ENCODE results near the gene SORCS3. TPM values are rescaled to one million over a fixed set of nuclear protein-coding genes. Genes with fewer than 3 reads are reported as not detected.
"Not testable (repeated sequence)": the region's sequence is repeated elsewhere in the genome, so short reads cannot be mapped to it uniquely, and the experiment has no call there.

The SORCS3 gene
- total RNA-seq, 2 donors from 2014 or later = not detected

DNA sequence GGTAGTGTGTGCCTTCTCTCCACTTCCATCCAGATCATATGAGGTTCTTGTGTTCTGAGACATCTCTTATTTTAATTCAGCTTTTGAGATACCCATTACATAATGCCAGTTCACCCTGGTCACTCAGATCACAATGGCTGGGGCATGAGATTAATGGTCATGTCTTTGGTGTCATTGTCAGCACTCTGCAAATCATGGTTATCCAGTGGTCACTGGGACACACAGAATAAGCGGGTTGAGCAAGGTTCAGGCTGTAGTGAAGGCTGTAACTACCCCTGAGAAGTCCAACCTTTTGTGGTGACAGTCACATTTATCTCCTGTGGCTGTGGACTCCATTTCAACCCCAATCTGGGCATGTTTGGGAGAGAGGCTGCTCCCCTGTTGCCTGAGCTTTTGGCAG is 35.8 kb downstream of the SORCS3 start:
- Mint-ChIP-seq H3K9me3 (peaks cover 0 to 16% of the 10 kb centered on the region in 2 donors), H3K36me3 (no peaks in the 10 kb centered on the region), H3K27ac (no peak overlapping the region)
- no peak for ATAC-seq
- DNase-seq (ENCODE audit: low spot score in 2 of 2) = no peak

DNA sequence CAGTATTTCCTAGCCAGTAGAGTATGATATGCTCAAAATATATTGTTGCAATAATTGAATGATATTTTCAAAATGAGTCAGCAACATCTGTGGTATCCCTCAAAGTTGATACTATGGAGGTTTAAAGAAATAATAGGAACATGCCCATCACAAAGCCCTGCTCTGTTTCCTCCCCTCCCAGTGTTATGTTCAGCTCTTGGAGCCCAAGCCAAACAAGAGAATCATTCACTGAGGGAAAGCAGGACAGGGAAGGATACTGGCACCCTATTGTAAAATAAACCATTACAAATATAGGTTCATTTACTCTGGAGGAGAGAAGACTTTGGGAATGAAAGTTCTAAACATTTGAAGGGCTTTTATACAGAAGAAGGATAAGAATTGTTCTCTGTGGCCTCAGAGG is 37.6 kb downstream of the SORCS3 start:
- H3K27ac Mint-ChIP-seq = no peak overlapping the region
- ATAC-seq = no peak
- no peaks in the 10 kb centered on the region for H3K36me3 Mint-ChIP-seq
- no peak for DNase-seq (ENCODE audit: low spot score in 2 of 2)
- peaks cover 0 to 5% of the 10 kb centered on the region in 2 donors for H3K9me3 Mint-ChIP-seq

DNA sequence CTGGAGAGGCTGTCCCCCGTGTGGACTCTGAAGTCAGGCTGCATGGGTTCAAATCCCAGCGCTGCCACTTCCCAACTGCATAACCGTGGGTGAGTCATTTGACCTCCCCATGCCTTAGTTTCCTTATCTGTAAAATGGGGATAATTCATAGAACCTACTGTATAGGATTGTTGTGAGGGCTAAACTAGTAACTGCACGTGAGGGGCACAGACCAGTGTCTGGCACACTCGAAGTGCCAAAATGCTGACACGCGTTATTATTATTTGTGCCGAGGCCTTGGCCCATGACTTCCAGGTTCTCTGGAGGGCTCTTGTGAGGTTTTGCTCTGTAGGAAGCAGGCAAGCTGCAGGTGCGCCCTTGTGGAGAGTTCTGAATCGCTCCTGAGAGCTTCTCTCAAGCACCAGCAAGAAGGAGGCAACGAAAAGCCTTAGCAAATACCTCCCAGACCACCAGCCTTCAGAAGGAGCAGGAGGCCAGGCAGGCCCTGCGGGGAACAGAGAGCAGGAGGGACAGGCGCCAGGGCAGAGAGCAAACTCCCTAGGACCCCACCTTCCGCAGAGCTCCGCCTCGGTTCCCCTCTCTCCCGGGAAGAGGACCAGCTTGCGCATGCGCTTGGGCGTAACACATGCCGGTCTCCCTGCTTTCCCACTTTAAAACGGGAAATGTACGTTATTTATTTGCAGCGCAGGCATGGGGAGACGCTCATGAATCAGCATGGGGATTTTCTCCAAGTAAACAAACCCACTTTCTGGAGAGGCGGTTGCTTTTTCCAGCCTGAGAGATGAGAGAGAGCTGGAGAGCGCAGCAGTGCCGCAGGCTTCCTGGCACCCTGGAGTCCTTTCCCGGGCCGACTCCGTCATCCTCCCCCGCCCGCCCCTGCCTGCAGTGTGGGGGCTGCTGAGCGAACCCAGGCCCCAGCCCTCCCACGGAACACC is 39.6 kb downstream of the SORCS3 start:
- H3K9me3 Mint-ChIP-seq = peaks cover 0 to 5% of the 10 kb centered on the region in 2 donors
- H3K27ac Mint-ChIP-seq = no peak overlapping the region
- ATAC-seq = no peak
- H3K36me3 Mint-ChIP-seq = no peaks in the 10 kb centered on the region
- no peak for DNase-seq (ENCODE audit: low spot score in 2 of 2)

DNA sequence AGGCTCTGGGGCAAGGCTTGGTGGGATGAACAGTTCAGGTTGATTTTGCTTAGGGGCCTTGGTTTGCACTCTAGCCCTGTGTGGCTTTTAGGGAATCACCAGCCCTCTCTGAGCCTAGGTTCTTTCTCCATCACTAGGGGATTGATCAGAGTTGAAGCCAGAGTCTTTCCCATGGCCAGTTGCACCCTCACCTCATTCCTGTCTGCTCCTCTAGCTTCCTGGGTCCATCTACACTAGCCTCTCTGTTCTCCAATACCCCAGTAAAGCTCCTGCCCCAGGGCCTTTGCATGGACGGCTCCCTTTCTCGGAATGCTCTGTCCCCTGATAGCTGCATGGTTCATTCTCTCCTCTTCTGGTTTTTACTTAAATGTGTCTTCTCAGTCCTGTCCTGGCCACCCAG is 40.4 kb downstream of the SORCS3 start:
- no peak for DNase-seq (ENCODE audit: low spot score in 2 of 2)
- Mint-ChIP-seq H3K9me3 (no peaks in the 10 kb centered on the region), H3K36me3 (no peaks in the 10 kb centered on the region), H3K27ac (no peak overlapping the region)
- no peak for ATAC-seq

DNA sequence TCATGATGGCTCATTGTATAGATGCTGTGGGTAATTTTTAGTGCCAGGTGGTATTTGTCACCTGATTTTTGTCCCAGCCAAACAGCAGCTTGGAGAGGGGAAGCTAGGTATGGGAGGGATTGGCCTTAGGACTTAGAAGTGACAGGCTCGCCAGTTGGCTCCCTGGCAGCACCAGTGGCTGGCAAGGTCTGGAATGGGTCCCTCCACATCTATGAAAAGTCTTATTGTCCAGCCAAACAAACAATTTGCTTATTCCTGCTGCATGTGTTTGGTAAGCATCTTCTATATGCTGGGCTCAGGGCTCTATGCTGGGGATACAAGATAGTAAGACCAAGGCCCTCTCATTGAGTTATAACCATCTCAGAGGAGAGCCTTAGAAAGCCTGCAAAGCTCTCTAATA is 42.5 kb downstream of the SORCS3 start:
- H3K27ac Mint-ChIP-seq = no peak overlapping the region
- DNase-seq (ENCODE audit: low spot score in 2 of 2) (no peak), ATAC-seq (no peak)
- H3K9me3 Mint-ChIP-seq = peaks cover 0 to 3% of the 10 kb centered on the region in 2 donors
- no peaks in the 10 kb centered on the region for H3K36me3 Mint-ChIP-seq

DNA sequence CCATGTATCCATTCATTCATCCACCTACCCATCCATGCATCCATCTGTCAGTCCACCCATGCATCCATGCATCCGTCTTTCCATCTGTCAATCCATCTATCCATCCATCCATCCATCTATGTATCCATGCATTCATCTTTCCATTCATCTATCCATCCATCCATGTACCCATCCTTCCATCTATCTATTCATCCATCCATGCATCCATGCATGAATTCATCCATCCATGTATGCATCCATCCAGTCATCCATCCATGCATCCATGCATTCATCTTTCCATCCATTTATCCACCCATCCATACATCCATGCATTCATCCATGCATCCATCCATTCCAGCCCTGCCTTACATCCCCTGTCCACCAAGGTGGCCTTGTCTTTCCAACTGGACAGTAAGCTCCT is 45.7 kb downstream of the SORCS3 start:
- Mint-ChIP-seq H3K36me3 (no peaks in the 10 kb centered on the region), H3K27ac (no peak overlapping the region), H3K9me3 (peaks cover 0 to 3% of the 10 kb centered on the region in 2 donors)
- no peak for DNase-seq (ENCODE audit: low spot score in 2 of 2)
- no peak for ATAC-seq

DNA sequence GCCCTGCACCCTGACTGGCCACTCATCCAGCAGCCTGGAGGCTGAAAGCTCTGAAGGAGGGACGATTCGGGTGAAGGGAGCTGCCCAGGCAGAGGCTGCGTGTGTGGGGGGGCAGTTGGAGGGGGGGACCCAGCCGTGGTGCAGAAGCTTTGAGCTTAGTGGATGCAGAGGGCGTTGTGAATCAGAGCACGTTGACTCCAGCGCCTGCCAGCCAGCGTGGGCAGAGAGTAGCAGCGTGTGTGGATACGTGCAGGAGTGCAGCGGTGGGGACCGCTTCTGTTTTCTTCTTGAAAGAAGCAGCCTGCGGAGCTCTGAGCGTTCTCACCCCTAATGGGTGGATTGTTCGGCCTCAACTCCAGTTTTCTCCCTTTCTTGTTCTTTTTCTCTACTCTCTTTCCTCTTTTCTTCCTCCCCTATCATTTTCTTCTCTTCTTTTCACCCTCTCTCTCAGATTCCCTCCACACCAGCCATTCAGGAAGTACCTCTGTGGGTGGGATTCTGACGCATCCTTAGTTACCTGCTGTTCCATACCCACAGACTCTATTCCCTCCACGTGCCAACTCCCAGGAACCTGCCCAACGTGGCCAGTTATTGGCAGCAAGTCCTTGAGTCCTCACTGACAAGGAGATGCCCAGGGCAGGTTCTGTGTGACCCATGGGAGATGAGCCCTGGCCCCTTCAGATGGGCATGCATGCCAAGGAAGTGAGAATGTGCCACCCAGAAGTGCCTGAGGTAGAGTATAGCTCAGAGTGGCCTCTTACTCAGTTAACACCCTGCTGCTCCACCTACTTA is 47.4 kb downstream of the SORCS3 start:
- ATAC-seq = no peak
- H3K27ac Mint-ChIP-seq = no peak overlapping the region
- H3K9me3 Mint-ChIP-seq = peaks cover 0 to 3% of the 10 kb centered on the region in 2 donors
- no peak for DNase-seq (ENCODE audit: low spot score in 2 of 2)
- H3K36me3 Mint-ChIP-seq = no peaks in the 10 kb centered on the region

DNA sequence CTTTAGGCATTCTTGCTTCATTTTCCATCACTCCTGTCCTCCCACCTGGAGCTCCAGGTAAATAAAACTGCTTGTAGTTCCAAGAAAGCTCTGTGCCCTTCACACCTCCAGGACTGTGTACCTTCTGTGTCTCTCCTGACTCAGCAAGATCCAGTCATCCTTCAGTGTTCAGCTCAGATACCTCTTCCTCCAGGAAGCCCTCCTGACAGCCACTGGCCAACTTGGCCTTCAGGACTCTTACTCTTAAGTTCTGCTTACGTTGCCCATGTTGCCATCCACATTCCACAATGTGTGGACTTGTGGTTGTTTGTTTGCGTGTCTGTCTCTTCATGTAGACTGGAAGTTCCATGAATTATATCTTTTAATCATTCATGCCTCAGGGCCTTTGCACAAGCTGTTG is 48.0 kb downstream of the SORCS3 start:
- DNase-seq (ENCODE audit: low spot score in 2 of 2) (no peak), ATAC-seq (no peak)
- no peaks in the 10 kb centered on the region for H3K36me3 Mint-ChIP-seq
- no peak overlapping the region for H3K27ac Mint-ChIP-seq
- peaks cover 0 to 3% of the 10 kb centered on the region in 2 donors for H3K9me3 Mint-ChIP-seq

DNA sequence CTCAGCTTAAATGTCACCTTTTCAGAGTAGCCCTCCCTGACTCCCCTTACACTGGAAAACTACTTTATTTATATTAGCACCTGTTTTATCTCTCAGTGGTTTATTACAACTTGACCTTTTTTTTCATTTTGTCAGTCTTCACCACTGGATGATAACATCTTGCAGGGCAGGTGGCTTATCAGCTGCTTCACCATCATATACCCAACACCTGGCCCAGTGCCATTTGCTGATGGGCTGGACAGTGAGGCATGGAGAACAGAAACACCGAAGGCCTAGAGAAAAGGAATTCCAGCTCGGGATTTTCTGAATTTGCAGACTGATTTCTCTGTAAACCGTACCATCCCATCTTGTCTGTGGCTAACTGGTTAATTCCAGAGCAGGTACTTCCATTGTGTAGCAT is 48.5 kb downstream of the SORCS3 start:
- no peak for ATAC-seq
- Mint-ChIP-seq H3K36me3 (no peaks in the 10 kb centered on the region), H3K9me3 (peaks cover 0 to 3% of the 10 kb centered on the region in 2 donors), H3K27ac (no peak overlapping the region)
- no peak for DNase-seq (ENCODE audit: low spot score in 2 of 2)

DNA sequence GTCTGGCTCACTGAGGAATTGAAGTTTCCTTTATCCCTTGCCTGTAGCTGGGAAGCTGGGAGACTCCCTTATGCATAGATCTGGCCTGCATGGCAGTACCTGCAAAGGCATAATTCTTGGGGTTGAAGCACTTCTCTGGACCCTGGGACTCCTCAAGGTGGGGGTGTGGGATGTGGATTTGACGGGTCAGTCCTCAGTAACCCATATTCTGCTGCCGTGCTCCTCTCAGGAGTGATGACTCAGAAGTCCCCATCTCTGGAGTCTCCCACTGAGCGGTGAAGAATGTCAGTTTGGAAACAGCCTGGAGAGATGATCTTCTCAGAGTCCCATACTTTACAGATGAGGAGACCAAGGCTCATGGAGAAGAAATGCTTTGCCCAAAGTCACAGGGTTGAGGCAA is 49.0 kb downstream of the SORCS3 start:
- no peak overlapping the region for H3K27ac Mint-ChIP-seq
- peaks cover 0 to 3% of the 10 kb centered on the region in 2 donors for H3K9me3 Mint-ChIP-seq
- DNase-seq (ENCODE audit: low spot score in 2 of 2) = no peak
- ATAC-seq = no peak
- H3K36me3 Mint-ChIP-seq = no peaks in the 10 kb centered on the region

DNA sequence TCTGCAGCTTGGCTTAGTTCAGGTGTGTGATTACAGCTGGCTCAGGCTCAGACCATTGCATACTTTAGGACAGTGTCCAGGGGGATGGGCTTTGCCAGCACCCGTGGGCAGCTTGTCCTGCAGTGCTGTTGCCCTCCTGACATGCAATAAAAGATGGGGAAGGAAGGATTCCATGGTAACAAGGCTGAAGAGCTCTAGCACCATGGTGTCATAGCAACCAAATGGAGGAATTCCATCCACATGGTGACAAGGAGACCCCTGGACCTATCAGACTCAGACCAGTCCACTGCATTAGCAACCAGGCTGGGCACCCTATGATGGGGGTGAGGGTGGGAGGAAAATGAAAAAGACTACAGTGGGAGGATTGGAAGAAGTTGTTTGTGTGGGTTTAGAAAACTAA is 49.9 kb downstream of the SORCS3 start:
- no peak overlapping the region for H3K27ac Mint-ChIP-seq
- ATAC-seq (no peak), DNase-seq (ENCODE audit: low spot score in 2 of 2) (no peak)
- peaks cover 0 to 3% of the 10 kb centered on the region in 2 donors for H3K9me3 Mint-ChIP-seq
- no peaks in the 10 kb centered on the region for H3K36me3 Mint-ChIP-seq

DNA sequence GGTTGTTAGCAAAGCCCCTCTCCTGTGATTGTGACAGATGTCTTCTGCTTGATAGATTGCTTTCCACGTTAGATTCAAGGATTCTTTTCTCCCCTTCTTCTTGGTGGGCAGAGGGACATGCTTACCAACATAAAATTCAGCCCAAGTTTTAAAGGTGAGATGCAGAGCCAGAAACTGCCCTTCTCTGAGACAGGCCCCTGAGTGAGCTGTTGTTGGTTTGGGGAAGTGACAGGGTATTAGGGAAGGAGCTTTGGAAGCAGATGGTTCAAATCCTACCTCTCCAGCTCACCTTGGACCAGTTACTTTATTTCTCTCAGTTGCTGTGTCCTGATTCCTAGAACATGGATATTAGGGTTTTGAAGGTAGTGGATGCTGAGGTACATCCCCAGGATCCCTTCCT is 53.0 kb downstream of the SORCS3 start:
- H3K9me3 Mint-ChIP-seq = no peaks in the 10 kb centered on the region
- DNase-seq (ENCODE audit: low spot score in 2 of 2) (no peak), ATAC-seq (no peak)
- no peaks in the 10 kb centered on the region for H3K36me3 Mint-ChIP-seq
- no peak overlapping the region for H3K27ac Mint-ChIP-seq

DNA sequence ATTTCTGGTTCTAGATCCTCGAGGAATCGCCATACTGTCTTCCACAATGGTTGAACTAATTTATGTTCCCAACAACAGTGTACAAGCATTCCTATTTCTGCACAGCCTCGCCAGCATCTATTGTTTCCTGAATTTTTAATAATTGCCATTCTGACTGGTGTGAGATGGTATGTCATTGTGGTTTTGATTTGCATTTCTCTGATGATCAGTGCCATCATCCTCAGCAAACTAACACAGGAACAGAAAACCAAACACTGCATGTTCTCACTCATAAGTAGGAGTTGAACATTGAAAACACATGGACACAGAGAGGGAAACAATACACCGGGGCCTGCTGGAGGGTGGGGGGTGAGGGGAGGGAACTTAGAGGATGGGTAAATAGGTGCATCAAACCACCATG is 62.2 kb downstream of the SORCS3 start:
- not testable (repeated sequence) for DNase-seq (ENCODE audit: low spot score in 2 of 2)

DNA sequence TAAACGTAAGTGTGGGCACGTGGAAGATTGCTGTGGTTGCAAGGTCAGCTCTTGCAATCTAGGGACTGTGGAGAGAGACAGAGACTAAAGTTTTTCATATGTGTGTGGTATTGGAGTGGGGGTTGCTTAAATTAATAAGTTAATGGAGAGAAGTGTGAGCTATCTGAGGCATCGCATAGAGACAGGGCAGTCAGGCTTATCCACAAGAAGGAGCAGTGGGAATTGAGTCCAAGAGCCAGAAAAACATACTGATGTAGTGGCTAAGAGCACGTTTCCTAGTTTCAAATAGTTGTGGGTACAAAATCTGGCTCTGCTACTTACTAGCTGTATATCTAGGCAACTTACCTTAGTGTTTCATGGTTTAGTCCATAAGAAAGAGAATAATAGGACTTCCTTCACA is 65.8 kb downstream of the SORCS3 start:
- H3K27ac Mint-ChIP-seq = no peak overlapping the region
- no peaks in the 10 kb centered on the region for H3K36me3 Mint-ChIP-seq
- ATAC-seq (no peak), DNase-seq (ENCODE audit: low spot score in 2 of 2) (no peak)
- no peaks in the 10 kb centered on the region for H3K9me3 Mint-ChIP-seq

More for the DNA sequence above, 62.2 kb downstream of the SORCS3 start:
- H3K36me3 Mint-ChIP-seq, ATAC-seq, H3K27ac Mint-ChIP-seq, H3K9me3 Mint-ChIP-seq: not testable (repeated sequence)

DNA sequence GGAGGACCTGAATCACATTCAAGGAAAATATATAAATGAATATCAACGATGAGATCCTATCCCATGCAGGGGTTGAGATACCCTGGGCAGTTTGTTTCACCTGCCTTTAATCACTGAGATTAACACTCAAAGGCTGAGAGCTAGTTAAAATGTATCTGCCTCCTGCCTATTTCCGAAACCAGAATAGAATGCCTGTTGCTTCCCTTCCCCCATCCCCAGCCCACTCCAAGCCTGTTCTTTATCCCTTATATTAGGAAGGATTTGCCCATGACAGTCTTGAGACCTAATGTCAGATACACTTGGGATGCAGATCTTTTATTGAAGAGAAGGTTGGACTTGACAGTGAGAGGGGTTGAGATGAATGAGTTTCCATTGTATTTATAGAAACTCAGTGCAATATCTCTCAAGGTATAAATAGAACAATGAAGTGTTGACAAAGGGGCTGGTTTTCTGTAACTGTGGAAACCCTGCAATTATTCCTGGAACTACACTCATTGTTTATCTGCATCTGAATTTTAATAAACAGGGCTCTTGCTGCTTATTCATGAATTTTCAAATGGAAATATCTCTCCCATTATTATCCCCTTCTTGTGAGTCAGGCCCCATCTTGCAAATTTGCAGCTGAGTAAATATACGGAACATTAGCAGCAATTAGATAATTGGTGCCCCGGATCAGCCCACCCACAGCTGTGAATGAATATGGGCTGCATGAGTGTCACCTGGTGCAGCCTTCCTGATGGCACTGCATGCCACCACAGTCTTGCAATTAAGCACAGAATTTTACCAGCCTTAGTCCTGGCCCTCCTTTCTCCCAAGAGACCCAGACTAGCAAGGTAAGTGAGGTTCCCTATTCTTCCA is 66.7 kb downstream of the SORCS3 start:
- Mint-ChIP-seq H3K27ac (no peak overlapping the region), H3K36me3 (no peaks in the 10 kb centered on the region), H3K9me3 (no peaks in the 10 kb centered on the region)
- DNase-seq (ENCODE audit: low spot score in 2 of 2) (no peak), ATAC-seq (no peak)

DNA sequence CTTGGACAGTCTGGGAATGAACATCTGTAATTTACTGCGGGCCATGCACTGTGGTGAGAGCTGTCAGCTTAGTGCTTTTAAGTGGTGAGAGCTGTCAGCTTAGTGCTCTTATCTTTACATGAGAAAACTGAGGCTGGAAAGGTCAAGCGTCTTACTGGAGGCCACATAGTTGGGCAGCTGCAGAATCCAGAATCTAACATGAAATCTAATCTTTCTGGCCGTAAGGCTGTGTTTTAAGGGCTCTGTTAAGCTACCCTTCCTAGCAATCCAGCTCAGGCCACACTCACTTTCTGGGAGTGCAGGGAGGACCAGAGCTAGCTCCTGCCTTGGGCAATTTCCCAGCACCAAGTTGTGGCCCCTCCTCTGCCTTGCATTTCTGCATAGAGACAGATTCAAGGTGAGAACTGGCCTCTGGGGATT is 70.2 kb downstream of the SORCS3 start:
- ATAC-seq = no peak
- Mint-ChIP-seq H3K27ac (no peak overlapping the region), H3K9me3 (no peaks in the 10 kb centered on the region), H3K36me3 (no peaks in the 10 kb centered on the region)
- no peak for DNase-seq (ENCODE audit: low spot score in 2 of 2)

DNA sequence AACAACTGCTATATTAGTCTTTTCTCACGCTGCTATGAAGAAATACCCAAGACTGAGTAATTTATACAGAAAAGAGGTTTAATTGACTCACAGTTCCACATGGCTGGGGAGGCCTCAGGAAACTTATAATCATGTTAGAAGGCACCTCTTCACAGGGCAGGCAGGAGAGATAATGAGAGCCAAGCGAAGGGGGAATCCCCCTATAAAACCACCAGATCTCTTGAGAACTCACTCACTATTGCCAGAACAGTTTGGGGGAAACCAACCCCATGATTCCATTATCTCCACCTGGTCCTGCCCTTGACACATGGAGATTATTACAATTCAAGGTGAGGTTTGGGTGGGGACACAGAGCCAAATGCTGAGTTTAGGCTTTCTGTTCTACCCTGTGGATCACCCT is 89.5 kb downstream of the SORCS3 start:
- ATAC-seq = peak in 1 of 2 donors; percentile 86
- not testable (repeated sequence) for H3K36me3 Mint-ChIP-seq; DNase-seq (ENCODE audit: low spot score in 2 of 2); H3K9me3 Mint-ChIP-seq
- peak overlapping the region in 1 of 2 donors; percentile 15 for H3K27ac Mint-ChIP-seq
